Tibial artery (tissue), 4 donors: ENCODE results near the gene WFDC1.

Experiments used
- DNase-seq, 2 donors: peaks; one replicate each; pipeline ENCODE4 v3.0.0-alpha.2; 2019
- H3K27ac ChIP-seq, 2 donors: fragments of 200-600 bp; sonication (generic) in 1 of 2; 1 replicate in 1 of 2; 2 replicates in 1 of 2; pipeline ENCODE4 v1.5.1; 2018 to 2019; ENCODE audit warnings: mild to moderate bottlenecking in 1 of 2
- H3K27me3 ChIP-seq, 2 donors: fragments of 200-600 bp; sonication (generic) in 1 of 2; one replicate each; pipeline versions ENCODE4 v1.5.1 to v1.6.0; 2016 to 2019
- H3K36me3 ChIP-seq, 3 donors: fragments of 200-600 bp; sonication (generic) in 2 of 3; one replicate each; pipeline ENCODE4 v1.5.1; 2016 to 2019; ENCODE audit warnings: mild to moderate bottlenecking in 2 of 3
- H3K4me1 ChIP-seq, 4 donors: fragments of 200-600 bp; sonication (generic) in 2 of 4; 1 replicate in 3 of 4; 2 replicates in 1 of 4; pipeline ENCODE4 v1.5.1; 2016 to 2019
- H3K4me3 ChIP-seq, 2 donors: fragments of 200-600 bp; sonication (generic) in 1 of 2; 1 replicate in 1 of 2; 2 replicates in 1 of 2; pipeline ENCODE4 v1.5.1; 2018 to 2019; ENCODE audit warnings: mild to moderate bottlenecking in 2 of 2
- H3K9me3 ChIP-seq, 3 donors: fragments of 200-600 bp; sonication (generic) in 1 of 3; one replicate each; pipeline ENCODE4 v1.5.1; 2016 to 2019
- CTCF ChIP-seq, 2 experiments: fragments of 200-600 bp in 1 of 2; fragments of 450-650 bp in 1 of 2; IDR thresholded peaks; one replicate each; pipeline ENCODE4 v1.5.1; 2017 to 2019; ENCODE audit warnings: antibody characterized with exemption in 2 of 2, mild to moderate bottlenecking in 1 of 2, moderate library complexity in 1 of 2
- intact Hi-C: fragments of 100-400 bp; cut with DNase I; formaldehyde crosslinking; loops from one replicate; pipeline ENCODE4 v1.15.0; 2023; ENCODE audit warnings: low total_unique reads

WFDC1 gene

GRCh38 chr16:84367297-84367680, 72.6 kb downstream of the WFDC1 start:
- Histone ChIP-seq H3K27ac (no peak overlapping the region), H3K36me3 (no peaks in the 10 kb centered on the region), H3K4me1 (peaks cover 0 to 8% (median 7%) of the 10 kb centered on the region in 4 donors), H3K27me3 (peaks cover 0 to 51% of the 10 kb centered on the region in 2 donors), H3K4me3 (no peak overlapping the region), H3K9me3 (no peaks in the 10 kb centered on the region)
- TF ChIP-seq CTCF (IDR thresholded peaks at IDR 0.05) = no peak
- DNase-seq = no peak
- intact Hi-C loops = no loop called here

- intact Hi-C loops = no loop called here
- no peak for TF ChIP-seq CTCF (IDR thresholded peaks at IDR 0.05)
- Histone ChIP-seq H3K9me3 (no peaks in the 10 kb centered on the region), H3K4me3 (no peak overlapping the region), H3K36me3 (no peaks in the 10 kb centered on the region), H3K27me3 (peaks cover 0 to 51% of the 10 kb centered on the region in 2 donors), H3K4me1 (peaks cover 0 to 8% (median 7%) of the 10 kb centered on the region in 4 donors), H3K27ac (no peak overlapping the region)
- no peak for DNase-seq
Measured at GRCh38 chr16:84367750-84368307, 73.2 kb downstream of the WFDC1 start.

GRCh38 chr16:84368308-84368996, 73.8 kb downstream of the WFDC1 start, which contains the start of gene ATP2C2:
ATP2C2 (plus strand) TSS chr16:84368538; CDS start chr16:84368616, 78 bp downstream.
- no peaks in the 10 kb centered on the region for H3K36me3 ChIP-seq
- intact Hi-C loops = no loop called here

GRCh38 chr16:84369105-84369504, 74.4 kb downstream of the WFDC1 start:
- intact Hi-C loops = no loop called here
- Histone ChIP-seq H3K27me3 (peaks cover 0 to 55% of the 10 kb centered on the region in 2 donors), H3K4me3 (no peak overlapping the region), H3K9me3 (no peaks in the 10 kb centered on the region), H3K36me3 (no peaks in the 10 kb centered on the region), H3K27ac (no peak overlapping the region), H3K4me1 (peaks cover 0 to 8% (median 7%) of the 10 kb centered on the region in 4 donors)
- TF ChIP-seq CTCF (IDR thresholded peaks at IDR 0.05) = no peak
- DNase-seq = no peak

More at GRCh38 chr16:84368308-84368996, 73.8 kb downstream of the WFDC1 start, which contains the start of gene ATP2C2:
- H3K27ac ChIP-seq = no peak within 1 kb of the TSS
- DNase-seq = no peak
- peaks cover 0 to 54% of the 10 kb centered on the region in 2 donors for H3K27me3 ChIP-seq
- H3K4me3 ChIP-seq = no peak within 1 kb of the TSS
- TF ChIP-seq CTCF (IDR thresholded peaks at IDR 0.05) = no peak
- no peaks in the 10 kb centered on the region for H3K9me3 ChIP-seq
- peaks cover 0 to 8% (median 7%) of the 10 kb centered on the region in 4 donors for H3K4me1 ChIP-seq

- no peaks in the 10 kb centered on the region for H3K9me3 ChIP-seq
- no peak for DNase-seq
- peaks cover 0 to 55% of the 10 kb centered on the region in 2 donors for H3K27me3 ChIP-seq
- H3K4me3 ChIP-seq = no peak overlapping the region
- no peaks in the 10 kb centered on the region for H3K36me3 ChIP-seq
- H3K4me1 ChIP-seq = peaks cover 0 to 8% (median 7%) of the 10 kb centered on the region in 4 donors
- H3K27ac ChIP-seq = no peak overlapping the region
- intact Hi-C loops = no loop called here
- TF ChIP-seq CTCF (IDR thresholded peaks at IDR 0.05) = no peak
Measured at GRCh38 chr16:84369938-84370627, 75.4 kb downstream of the WFDC1 start.
